GM21390 (cell line): ENCODE measurements around the gene EHBP1.
"Not testable (repeated sequence)": the region's sequence is repeated elsewhere in the genome, so short reads cannot be mapped to it uniquely, and the experiment has no call there.

Experiments
- ATAC-seq: cut with Tn5 transposase; IDR thresholded peaks from one replicate; pipeline ENCODE4 v1.9.1; 2021; ENCODE audit not compliant: unreplicated experiment

EHBP1 gene

DNA sequence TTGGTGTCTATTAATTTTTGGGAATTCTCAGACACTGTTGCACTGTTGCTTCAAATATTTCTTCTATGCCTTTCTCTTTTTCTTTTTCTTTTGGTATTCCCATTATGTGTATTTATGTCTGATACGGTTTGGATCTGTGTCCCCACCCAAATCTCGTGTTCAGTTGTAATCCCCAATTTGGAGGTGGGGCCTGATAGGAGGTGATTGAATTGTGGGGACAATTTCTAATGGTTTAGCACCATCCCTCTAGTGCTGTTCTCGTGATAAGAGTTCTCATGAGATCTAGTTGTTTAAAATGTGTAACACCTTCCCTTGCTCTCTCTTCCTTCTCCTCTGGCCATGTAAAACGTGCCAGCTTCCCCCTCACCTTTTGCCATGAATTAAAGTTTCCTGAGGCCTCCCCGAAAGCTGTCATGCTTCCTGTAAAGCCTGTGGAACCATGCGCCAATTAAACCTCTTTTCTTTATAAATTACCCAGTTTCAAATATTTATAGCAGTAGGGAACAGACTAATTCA lies 26.8 kb downstream of the EHBP1 start:
- no peak for ATAC-seq

DNA sequence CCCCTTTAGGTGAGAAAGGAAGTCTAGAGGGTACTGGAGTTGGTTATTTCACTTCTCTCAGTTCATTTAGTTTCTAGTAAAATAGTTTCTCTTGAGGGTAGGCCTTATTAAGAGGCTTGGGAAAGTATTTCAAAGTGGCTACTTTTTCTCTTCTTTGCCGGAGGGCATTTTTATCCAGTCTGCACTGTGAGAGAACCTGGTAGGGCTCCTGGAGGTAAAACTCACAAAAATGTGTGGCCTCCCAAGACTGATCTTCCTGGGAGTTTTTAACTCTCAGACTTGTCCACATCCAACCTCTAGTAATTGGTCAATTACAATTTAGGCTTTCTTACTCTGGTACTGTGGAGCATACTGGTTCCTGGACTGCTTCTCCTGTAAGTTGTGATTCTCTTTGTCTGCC lies 28.0 kb downstream of the EHBP1 start:
- ATAC-seq: no peak

- no peak for ATAC-seq
Observed at GRCh38 chr2:62736899-62737559, 31.5 kb downstream of the EHBP1 start.

- ATAC-seq: no peak
Observed at GRCh38 chr2:62738981-62739936, 33.7 kb downstream of the EHBP1 start.

DNA sequence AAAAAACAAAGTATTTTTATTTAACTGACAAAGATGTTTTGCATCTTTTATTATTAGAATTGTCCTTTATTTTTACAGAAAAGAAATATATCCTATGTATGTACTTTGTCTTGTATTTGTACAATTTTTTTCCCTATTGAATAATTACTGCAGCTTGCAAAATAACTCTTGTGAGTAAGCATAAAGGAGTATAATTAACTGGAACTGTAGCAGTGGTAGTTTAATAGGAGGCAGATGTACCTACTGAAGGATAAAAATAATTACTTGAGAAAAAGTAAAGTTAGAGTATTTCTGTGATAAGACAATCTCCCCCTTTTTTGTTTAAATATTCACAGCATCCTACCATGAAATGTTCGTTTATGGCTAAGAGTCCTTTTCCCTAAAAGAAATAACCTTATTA lies 34.7 kb downstream of the EHBP1 start:
- ATAC-seq: no peak

DNA sequence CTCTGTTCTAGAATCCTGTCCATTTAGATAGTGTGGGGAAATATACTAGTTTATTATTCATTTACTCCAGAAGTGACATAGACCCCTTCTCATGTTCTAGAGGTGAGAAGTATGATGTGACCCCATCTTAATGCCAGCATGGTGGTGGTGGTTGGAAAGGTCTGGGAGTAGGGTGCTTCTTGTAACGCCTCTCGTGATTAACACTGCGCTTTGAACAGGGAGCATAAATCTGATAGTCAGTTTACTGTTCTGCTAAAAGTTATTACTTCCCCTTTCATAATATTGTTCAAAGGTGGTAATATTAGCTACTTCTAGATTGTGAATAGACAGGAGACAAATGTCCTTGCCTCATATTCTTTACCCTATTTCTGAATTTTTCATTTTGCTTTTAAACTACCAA lies 35.6 kb downstream of the EHBP1 start:
- no peak for ATAC-seq

DNA sequence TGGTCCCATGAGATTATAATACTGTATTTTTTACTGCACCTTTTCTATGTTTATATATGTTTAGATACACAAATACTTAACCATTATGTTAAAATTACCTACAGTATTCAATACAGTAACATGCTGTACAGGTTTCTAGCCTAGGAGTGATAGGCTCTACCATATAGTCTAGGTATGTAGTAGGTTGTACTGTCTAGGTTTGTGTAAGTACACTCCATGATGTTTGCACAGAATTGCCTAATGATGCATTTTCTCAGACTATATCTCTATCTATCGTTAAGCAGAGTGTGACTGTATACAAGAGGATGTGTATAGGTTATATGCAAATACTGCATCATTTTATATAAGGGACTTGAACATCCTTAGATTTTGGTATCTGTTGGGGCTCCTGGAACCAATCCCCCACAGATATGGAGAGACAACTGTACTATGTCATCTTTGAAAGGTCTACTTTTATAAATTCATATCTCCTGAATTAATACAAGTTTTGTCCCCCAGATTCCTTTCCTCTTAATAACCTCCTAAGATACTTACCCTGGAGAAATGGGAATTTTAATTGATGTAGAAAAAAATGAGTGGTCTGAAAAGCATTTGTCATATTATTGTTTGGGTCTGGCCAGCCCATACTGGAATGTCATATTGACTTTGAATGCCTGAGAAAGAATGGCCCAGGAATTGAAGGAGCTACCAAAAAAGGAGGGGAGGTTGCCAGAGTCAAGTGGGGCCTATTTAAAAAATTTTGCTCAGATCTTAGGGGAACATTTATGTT lies 36.6 kb downstream of the EHBP1 start:
- no peak for ATAC-seq

DNA sequence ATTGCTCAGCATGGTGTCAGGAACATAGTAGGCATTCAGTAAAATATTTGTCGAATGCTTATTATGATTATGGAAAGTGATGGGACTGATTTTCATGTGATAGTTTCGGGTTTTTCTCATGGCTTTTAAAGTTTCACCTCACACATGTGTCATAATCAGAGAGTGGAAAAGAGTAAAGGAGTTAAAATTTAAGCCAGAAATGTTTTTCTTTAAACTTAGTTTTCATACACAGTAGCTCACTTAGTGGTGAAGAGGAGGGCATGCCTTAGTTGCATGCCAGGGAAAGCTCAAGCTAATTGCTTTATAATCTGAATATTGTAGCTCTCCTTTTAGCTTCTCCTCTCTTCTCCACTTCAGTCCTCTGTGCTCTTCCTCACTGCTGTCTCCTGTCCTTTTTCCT lies 38.0 kb downstream of the EHBP1 start:
- ATAC-seq: no peak

- no peak for ATAC-seq
Observed at GRCh38 chr2:62744603-62745002, 39.1 kb downstream of the EHBP1 start.

DNA sequence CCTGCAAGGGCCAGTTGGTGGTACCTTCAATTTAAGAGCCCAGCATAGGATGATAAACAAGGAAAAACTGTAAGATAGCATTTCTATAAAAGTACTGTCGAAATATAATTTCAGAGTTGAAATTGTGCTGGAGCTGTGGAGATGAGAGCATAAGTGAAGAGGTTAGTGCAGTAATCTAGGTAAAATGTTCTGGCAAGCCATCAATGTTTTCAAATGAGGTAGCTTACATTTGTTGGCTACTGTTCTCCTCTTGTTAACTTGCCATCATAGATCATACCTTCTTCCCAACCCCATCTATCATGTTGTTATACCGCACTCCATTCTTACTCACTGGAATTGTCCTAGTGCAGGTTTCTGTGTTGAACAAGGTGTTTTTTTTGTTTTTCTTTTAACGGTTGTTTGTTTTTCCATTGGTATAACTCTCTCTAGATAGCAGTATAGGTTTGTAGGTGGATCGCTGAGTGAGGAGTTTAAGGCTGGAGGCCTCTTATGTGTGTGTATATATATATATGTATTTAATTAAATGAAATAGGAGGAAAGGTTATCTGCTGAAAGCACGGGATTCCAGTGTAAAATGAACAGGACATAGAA lies 40.5 kb downstream of the EHBP1 start:
- ATAC-seq: no peak

DNA sequence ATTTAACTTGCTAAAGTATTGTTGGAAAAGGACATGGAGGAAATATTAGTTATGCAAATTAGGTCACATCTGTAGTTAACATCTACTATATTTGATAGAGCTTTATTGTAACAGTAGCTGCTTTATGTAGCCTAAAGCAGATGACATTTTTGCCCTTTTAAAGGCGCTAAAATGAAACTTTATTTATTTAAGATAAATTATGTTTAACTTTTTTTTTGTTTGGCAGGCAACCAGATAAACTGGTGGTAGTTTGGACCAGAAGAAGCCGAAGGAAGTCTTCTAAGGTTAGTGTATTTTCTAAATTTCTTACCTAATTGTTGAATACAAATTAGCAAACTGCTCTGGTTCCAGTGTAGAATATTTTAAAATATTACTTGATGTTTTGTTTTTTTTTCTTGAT lies 41.7 kb downstream of the EHBP1 start:
- ATAC-seq: no peak

- no peak for ATAC-seq
Observed at GRCh38 chr2:62747876-62748275, 42.4 kb downstream of the EHBP1 start.

DNA sequence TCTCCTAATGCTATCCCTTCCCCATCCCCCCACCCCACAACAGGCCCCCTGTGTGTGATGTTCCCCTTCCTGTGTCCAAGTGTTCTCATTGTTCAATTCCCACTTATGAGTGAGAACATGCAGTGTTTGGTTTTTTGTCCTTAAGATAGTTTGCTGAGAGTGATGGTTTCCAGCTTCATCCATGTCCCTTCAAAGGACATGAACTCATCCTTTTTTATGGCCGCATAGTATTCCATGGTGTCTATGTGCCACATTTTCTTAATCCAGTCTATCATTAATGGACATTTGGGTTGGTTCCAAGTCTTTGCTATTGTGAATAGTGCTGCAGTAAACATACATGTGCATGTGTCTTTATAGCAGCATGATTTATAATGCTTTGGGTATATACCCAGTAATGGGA lies 43.6 kb downstream of the EHBP1 start:
- ATAC-seq: not testable (repeated sequence)

- no peak for ATAC-seq
Observed at GRCh38 chr2:62757029-62757428, 51.5 kb downstream of the EHBP1 start.

DNA sequence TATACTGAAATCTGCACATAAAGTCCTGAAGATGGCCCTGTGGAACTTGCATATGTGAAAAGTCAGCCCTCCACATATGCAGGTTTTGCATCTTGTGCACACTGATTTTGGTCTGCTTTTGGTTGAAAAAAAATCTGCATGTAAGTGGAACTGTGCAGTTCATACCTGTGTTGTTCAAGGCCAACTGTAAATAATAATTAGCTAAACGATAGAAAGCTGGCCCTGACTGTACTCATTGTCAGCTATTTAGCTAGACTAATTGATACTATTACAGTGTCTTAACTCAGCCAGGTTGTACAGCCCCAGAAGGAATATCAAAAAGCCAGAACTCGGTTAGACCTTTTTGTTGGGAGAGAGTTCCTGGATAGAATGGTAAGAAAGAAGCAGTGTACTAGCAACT lies 54.5 kb downstream of the EHBP1 start:
- ATAC-seq: no peak

DNA sequence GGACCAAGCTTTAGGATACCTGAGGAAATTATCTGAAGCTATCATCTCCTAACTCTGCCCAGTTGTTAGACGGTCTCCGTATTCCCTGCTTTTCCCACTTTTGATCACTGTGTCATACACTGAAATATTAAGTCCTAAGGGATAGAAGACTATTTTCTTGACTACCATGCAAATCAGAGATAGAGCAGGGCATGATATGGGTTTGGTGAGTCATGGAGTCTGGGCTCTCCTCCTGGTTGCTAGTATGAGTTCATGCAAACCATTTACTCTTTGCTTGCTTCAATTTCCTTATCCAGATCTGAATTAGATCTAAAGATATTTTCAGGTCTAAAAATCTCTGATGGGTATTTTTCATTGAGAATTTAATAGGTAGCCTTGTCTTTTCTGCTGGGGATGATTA lies 55.0 kb downstream of the EHBP1 start:
- ATAC-seq: no peak

GRCh38 chr2:62765619-62766376 lies 60.3 kb downstream of the EHBP1 start:
- no peak for ATAC-seq

DNA sequence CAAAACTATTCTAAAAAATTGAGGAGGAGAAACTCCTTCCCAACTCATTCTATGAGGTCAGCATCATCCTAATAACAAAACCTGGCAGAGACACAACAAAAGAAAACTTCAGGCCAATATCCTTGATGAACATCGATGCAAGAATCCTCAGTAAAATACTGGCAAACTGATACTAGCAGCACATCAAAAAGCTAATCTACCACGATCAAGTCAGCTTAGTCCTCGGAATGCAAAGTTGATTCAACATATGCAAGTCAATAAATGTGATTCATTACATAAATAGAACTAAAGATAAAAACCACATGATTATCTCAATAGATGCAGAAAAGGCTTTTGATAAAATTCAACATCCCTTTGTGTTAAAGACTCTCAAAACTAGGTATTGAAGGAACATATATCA lies 63.1 kb downstream of the EHBP1 start:
- ATAC-seq: no peak

DNA sequence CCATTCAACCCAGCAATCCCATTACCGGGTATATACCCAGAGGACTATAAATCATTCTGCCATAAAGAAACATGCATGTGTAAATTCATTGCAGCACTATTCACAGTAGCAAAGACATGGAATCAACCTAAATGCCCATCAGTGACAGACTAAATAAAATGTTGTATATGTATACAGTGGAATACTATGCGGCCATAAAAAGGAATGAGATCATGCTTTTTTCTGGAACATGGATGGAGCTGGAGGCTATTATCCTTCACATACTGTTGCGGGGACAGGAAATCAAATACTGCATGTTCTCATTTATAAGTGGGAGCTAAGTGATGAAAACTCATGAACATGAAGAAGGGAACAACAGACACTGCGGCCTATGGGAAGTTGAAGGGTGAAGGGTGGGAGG lies 65.1 kb downstream of the EHBP1 start:
- ATAC-seq: no peak
